Fibroblast of the aortic adventitia (primary cell): ENCODE measurements around the gene KRTAP10-10. TPM values are rescaled to one million over a fixed set of nuclear protein-coding genes. Genes with fewer than 3 reads are reported as not detected.
"Not testable (repeated sequence)": the region's sequence is repeated elsewhere in the genome, so short reads cannot be mapped to it uniquely, and the experiment has no call there.

ENCODE experiments used
- DNase-seq: peaks from one replicate; pipeline ENCODE4 v3.0.0-alpha.2; 2010; ENCODE audit warnings: low read depth
- H3K4me3 ChIP-seq: 2 replicates; pipeline ENCODE4 v1.5.1; 2011; ENCODE audit warnings: low read depth, mild to moderate bottlenecking, control low read depth, low read length, moderate library complexity
- total RNA-seq: library from RNA; depleted of rRNA; stranded (reverse); fragments of >200 nt; gene quantifications from 2 replicates; pipeline ENCODE4 v1.2.3, GENCODE V29; 2012; ENCODE audit warnings: low replicate concordance
- TF ChIP-seq, protein P1 (sequence below): IDR thresholded peaks from 2 replicates; pipeline ENCODE4 v1.5.1; 2011; ENCODE audit warnings: mild to moderate bottlenecking, low read length, control low read depth, inconsistent platforms; ENCODE audit not compliant: insufficient read depth

KRTAP10-10 gene
- total RNA-seq, 1 donor, result not detected

DNA sequence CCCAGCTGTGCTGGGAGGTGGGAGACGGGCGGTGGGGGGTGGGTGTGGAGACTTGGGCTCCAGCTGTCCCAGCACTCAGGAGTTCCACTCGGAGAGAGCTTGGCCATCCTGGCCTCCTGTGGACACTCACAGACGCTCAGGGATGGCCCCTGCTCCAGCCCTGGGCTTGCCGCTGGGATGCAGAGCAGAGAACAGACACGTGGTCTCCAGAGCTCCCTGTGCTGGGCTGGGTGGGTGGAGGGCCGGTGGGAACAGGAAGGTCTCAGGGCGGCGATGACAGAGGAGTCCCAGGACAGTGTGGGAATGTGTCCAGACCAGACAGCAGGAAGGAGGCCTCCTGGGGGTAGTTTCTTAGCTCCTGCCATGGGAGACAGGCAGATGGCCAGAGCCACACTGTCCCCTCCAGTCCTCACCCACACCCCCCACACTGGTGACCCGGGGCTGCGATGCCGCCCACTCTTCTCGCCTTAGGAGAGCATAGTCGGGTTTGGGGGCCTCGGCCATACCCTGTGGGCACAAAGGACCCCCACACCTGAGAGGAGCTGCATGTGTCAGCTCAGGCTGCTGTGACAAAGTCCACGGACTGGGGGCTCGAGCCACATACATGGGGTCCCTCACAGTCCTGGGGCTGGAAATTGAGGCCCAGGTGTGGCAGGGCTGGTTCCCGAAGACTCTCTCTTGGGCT, 8.3 kb upstream of the KRTAP10-10 start:
- no peak overlapping the region for H3K4me3 ChIP-seq
- no peak for DNase-seq

DNA sequence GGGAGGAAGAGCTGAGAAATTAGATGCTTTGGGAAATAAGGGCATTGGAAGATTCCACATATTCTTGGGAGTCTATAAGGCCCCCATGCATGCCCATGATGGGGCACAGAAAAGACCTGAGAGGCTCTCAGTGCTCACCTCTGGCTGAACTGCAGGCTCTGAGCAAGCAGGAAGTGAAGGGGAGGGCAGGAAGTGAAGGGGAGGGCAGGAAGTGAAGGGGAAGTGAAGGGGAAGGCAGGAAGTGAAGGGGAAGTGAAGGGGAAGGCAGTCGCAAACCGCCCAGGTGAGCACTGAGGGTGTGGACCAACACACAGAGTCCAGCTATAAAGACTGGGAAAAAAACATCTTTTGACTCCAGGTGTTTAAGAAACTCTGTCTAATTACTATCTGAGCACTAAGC, 6.7 kb upstream of the KRTAP10-10 start:
- TF ChIP-seq, protein P1, sequence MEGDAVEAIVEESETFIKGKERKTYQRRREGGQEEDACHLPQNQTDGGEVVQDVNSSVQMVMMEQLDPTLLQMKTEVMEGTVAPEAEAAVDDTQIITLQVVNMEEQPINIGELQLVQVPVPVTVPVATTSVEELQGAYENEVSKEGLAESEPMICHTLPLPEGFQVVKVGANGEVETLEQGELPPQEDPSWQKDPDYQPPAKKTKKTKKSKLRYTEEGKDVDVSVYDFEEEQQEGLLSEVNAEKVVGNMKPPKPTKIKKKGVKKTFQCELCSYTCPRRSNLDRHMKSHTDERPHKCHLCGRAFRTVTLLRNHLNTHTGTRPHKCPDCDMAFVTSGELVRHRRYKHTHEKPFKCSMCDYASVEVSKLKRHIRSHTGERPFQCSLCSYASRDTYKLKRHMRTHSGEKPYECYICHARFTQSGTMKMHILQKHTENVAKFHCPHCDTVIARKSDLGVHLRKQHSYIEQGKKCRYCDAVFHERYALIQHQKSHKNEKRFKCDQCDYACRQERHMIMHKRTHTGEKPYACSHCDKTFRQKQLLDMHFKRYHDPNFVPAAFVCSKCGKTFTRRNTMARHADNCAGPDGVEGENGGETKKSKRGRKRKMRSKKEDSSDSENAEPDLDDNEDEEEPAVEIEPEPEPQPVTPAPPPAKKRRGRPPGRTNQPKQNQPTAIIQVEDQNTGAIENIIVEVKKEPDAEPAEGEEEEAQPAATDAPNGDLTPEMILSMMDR, result no peak
- no peak overlapping the region for H3K4me3 ChIP-seq
- DNase-seq, result no peak

More for the DNA sequence above, 8.3 kb upstream of the KRTAP10-10 start:
- TF ChIP-seq, protein P1, result no peak

DNA sequence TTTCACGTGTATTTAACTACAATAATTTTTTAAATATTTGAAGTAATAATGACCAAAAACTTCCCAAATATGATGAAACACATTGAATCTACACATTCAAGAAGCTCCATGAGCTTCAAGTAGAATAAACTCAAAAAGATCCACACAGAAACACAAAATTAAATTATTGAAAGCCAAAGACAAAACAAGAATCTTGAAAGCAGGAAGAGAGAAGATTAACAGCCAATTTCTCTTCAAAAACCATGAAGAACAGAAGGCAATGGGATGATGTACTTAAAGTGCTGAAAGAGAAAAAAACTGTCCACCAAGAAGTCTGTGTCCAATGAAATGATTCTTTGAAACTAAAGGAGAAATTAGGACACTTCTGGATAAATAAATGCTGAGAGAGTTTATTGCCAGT, 5.1 kb upstream of the KRTAP10-10 start:
- DNase-seq, result no peak
- H3K4me3 ChIP-seq, result no peak overlapping the region
- TF ChIP-seq, protein P1, result no peak

DNA sequence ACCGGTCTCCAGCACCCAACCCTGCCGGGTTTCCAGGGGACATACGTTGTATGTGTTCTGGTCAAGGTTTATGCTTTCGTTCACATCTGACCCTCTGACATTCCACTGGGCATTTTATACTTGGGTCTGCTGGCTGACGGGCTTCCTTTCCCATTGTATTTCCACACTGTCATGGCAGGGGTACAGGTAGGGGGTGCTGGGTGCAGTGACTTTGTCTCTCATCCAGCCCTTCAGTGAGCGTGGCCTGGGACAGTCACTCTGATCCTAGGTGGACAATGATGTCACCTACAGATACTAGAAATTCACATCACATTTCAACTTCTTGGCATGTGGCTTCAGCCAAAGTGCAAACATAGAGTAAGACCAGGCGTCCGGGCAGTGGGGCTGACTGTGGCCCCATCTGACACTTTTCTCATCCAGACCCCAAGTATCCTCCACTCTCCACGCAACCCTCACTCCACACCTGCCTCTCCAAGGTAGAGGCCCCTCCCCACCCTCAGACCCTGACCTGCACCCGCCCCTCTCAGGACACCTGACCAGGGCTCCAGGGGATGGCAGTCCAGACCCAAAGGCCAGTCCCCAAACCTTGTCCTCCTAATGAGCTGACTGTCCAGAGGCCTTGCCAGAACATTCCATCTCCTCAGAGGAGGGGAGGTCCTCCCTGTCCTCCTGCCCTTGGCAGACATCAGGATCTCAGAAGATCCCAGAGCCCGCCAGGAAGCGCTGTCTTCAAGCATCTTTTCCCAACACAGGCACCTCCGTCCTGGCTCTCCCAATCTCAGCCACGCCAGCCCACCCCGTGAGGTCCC, 743 bp upstream of the KRTAP10-10 start:
- no peak overlapping the region for H3K4me3 ChIP-seq
- TF ChIP-seq, protein P1, result no peak
- no peak for DNase-seq

DNA sequence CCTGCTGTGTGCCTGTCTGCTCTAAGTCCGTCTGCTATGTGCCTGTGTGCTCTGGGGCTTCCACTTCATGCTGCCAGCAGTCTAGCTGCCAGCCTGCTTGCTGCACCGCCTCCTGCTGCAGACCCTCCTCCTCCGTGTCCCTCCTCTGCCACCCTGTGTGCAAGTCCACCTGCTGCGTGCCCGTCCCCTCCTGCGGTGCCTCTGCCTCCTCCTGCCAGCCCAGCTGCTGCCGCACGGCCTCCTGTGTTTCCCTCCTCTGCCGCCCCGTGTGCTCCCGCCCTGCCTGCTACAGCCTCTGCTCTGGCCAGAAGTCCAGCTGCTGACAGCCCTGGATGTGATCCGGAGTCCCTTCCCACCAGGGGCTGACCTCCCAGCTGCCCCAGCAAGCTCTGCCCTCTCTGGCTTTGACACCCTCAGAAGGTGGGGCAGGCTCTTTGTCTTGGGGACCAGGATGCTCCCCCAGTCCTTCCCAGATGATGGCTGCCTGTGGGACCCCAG, 744 bp downstream of the KRTAP10-10 start:
- not testable (repeated sequence) for DNase-seq, H3K4me3 ChIP-seq

DNA sequence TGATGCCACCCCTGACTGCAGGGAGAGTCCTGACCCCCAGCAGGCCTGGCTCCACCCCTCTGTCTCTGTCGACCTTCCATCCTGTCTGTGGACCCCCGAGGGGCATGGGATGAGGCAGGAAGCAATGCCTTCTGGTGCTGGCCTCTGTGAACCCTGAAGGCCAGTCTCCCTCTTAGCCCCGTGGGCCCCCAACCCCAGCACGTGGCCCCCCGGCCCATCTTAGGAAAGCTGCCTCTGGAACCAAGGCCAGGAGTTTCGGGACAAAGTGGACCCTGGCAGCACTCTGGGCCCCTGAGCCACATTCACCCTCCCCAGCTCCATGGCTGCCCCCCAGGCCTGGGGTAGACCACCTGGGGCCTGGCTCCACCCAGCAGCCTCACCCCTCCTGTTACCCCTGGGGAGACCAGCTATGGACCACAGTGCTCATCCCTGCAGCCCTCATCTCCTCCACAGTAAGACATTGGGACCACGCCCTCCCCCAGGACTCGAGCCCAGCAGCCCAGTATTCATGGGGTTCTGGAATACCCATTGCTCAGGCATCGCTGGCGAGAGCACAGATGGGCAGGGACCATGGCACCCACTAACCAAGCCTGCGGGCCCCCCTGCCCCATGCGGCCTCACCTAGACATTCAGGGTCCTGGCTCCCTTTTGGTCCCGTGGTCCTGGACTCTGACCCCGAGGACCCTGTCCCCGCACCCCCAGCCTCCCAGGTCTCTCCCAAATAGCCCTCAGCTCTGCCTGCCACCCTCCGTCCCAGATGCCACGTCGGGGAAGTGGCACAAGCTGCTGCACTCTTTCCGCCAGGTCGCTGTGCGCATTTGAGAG, 1.6 kb downstream of the KRTAP10-10 start:
- not testable (repeated sequence) for DNase-seq, H3K4me3 ChIP-seq

DNA sequence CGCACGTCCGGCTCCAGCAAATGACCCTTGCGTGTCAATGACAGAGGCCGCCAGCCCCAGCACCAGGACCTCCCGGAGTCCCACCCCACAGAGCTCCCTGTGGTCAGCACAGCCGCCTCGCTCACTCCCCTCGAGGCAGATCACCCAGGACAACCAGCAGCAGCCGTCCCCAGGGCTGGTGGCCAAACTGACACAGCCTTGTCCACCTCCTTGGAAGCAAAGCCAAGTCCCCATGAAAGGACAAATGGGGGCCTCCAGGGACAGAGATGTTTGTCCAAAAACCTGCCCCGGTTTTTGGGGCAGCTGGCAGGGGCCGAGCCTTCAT, 2.1 kb downstream of the KRTAP10-10 start:
- H3K4me3 ChIP-seq, result no peak overlapping the region
- no peak for DNase-seq
- TF ChIP-seq, protein P1, result no peak
